IPS DF 6.9 (cell line): Measurements from ENCODE around the gene PASK.
"Not testable (repeated sequence)": the region's sequence is repeated elsewhere in the genome, so short reads cannot be mapped to it uniquely, and the experiment has no call there.

Experiments used
- DNase-seq: peaks from one replicate; pipeline ENCODE4 v3.0.0-alpha.2; 2013; ENCODE audit warnings: low read depth, low spot score
- H3K27ac ChIP-seq: one replicate; pipeline ENCODE4 v1.5.1; 2013; ENCODE audit warnings: low read length, control low read depth
- H3K27me3 ChIP-seq: 2 replicates; pipeline ENCODE4 v1.6.1; 2013; ENCODE audit warnings: mild to moderate bottlenecking, low read length; ENCODE audit not compliant: control insufficient read depth, insufficient read depth
- H3K36me3 ChIP-seq: 2 replicates; pipeline ENCODE4 v1.6.1; 2013; ENCODE audit warnings: low read length; ENCODE audit not compliant: control insufficient read depth, insufficient read depth
- H3K4me1 ChIP-seq: 2 replicates; pipeline ENCODE4 v1.6.1; 2013; ENCODE audit warnings: low read length; ENCODE audit not compliant: control insufficient read depth, insufficient read depth
- H3K4me3 ChIP-seq: 2 replicates; pipeline ENCODE4 v1.5.1; 2013; ENCODE audit warnings: mild to moderate bottlenecking, low read length
- H3K9me3 ChIP-seq: 2 replicates; pipeline ENCODE4 v1.6.1; 2013; ENCODE audit warnings: low read length, inconsistent platforms; ENCODE audit not compliant: control insufficient read depth, insufficient read depth
- WGBS: extraction: QIAGEN DNeasy Blood & Tissue Kit; methylation state at CpG from one replicate; pipeline ENCODE4 v1.1.7; 2013; ENCODE audit warnings: mixed read lengths, missing lambda C conversion rate; ENCODE audit not compliant: insufficient read length, insufficient coverage; 5-methylcytosine and 5-hydroxymethylcytosine counted together

The PASK gene

GRCh38 chr2:241104611-241105010 lies 44.7 kb downstream of the PASK start:
- no CpG with 5 or more reads among the region's 10 CpGs for WGBS
- not testable (repeated sequence) for DNase-seq

GRCh38 chr2:241103176-241103595 lies 46.1 kb downstream of the PASK start:
- H3K27ac ChIP-seq = no peak overlapping the region
- H3K4me1 ChIP-seq = peaks cover 3% of the 10 kb centered on the region; the same call in 1 of the 2 replicates
- H3K27me3 ChIP-seq = no peaks in the 10 kb centered on the region
- no peaks in the 10 kb centered on the region for H3K36me3 ChIP-seq
- DNase-seq = no peak
- peak overlapping the region; percentile 78; the same call in 1 of the 2 replicates for H3K4me3 ChIP-seq
- H3K9me3 ChIP-seq = no peaks in the 10 kb centered on the region
- WGBS = no CpG with 5 or more reads among the region's 5 CpGs

More at GRCh38 chr2:241104611-241105010, 44.7 kb downstream of the PASK start:
- not testable (repeated sequence) for H3K4me1 ChIP-seq, H3K9me3 ChIP-seq, H3K27ac ChIP-seq, H3K27me3 ChIP-seq, H3K36me3 ChIP-seq, H3K4me3 ChIP-seq

- no peaks in the 10 kb centered on the region for H3K36me3 ChIP-seq
- peak; percentile 47 for DNase-seq
- WGBS = no CpG with 5 or more reads among the region's 56 CpGs
- H3K27me3 ChIP-seq = no peaks in the 10 kb centered on the region
- H3K9me3 ChIP-seq = no peaks in the 10 kb centered on the region
- peaks cover 3% of the 10 kb centered on the region; the same call in 1 of the 2 replicates for H3K4me1 ChIP-seq
- H3K27ac ChIP-seq = no peak within 1 kb of the TSS
- peak within 1 kb of the TSS; percentile 78 for H3K4me3 ChIP-seq
These were observed 47.0 kb downstream of the PASK start, which contains the start of gene MTERF4 for GRCh38 chr2:241102239-241102803. TSS of gene MTERF4 (minus strand) at chr2:241102287. CDS start at chr2:241102273, 14 bp downstream.

- DNase-seq = no peak
- no CpG with 5 or more reads among the region's 5 CpGs for WGBS
- Histone ChIP-seq H3K27me3 (no peaks in the 10 kb centered on the region), H3K4me1 (peaks cover 6% of the 10 kb centered on the region), H3K27ac (no peak overlapping the region), H3K9me3 (no peaks in the 10 kb centered on the region), H3K4me3 (no peak overlapping the region), H3K36me3 (peaks cover 2% of the 10 kb centered on the region; the same call in 1 of the 2 replicates)
These were observed 50.0 kb downstream of the PASK start for GRCh38 chr2:241099246-241099645.

GRCh38 chr2:241096979-241097378 lies 52.3 kb downstream of the PASK start:
- Histone ChIP-seq H3K4me1 (peaks cover 6% of the 10 kb centered on the region), H3K27ac (no peak overlapping the region), H3K27me3 (no peaks in the 10 kb centered on the region), H3K4me3 (no peak overlapping the region), H3K9me3 (no peaks in the 10 kb centered on the region), H3K36me3 (peaks cover 5% of the 10 kb centered on the region)
- no CpG with 5 or more reads among the region's 8 CpGs for WGBS
- no peak for DNase-seq

- Histone ChIP-seq H3K9me3 (no peaks in the 10 kb centered on the region), H3K4me3 (no peak overlapping the region), H3K27me3 (no peaks in the 10 kb centered on the region), H3K36me3 (peaks cover 8% of the 10 kb centered on the region), H3K4me1 (peaks cover 3% of the 10 kb centered on the region), H3K27ac (no peak overlapping the region)
- WGBS = 100% methylated on average over 9 of the region's 14 CpGs
- no peak for DNase-seq
These were observed 53.5 kb downstream of the PASK start for GRCh38 chr2:241095594-241096290.

GRCh38 chr2:241094924-241095420 lies 54.3 kb downstream of the PASK start:
- H3K9me3 ChIP-seq = no peaks in the 10 kb centered on the region
- H3K36me3 ChIP-seq = peaks cover 8% of the 10 kb centered on the region

GRCh38 chr2:241094172-241094571 lies 55.1 kb downstream of the PASK start:
- Histone ChIP-seq H3K9me3 (no peaks in the 10 kb centered on the region), H3K36me3 (peaks cover 8% of the 10 kb centered on the region), H3K4me1 (peaks cover 3% of the 10 kb centered on the region), H3K27me3 (no peaks in the 10 kb centered on the region), H3K27ac (no peak overlapping the region), H3K4me3 (no peak overlapping the region)
- no CpG with 5 or more reads among the region's 7 CpGs for WGBS
- DNase-seq = no peak

More at GRCh38 chr2:241094924-241095420, 54.3 kb downstream of the PASK start:
- Histone ChIP-seq H3K27ac (no peak overlapping the region), H3K27me3 (no peaks in the 10 kb centered on the region), H3K4me1 (peaks cover 3% of the 10 kb centered on the region), H3K4me3 (no peak overlapping the region)
- DNase-seq = no peak
- WGBS = no CpG with 5 or more reads among the region's 6 CpGs

GRCh38 chr2:241093133-241093781 lies 56.0 kb downstream of the PASK start:
- not testable (repeated sequence) for DNase-seq, H3K27ac ChIP-seq, H3K27me3 ChIP-seq, H3K4me1 ChIP-seq, H3K9me3 ChIP-seq, H3K4me3 ChIP-seq
- peaks cover 12% of the 10 kb centered on the region for H3K36me3 ChIP-seq
- no CpG with 5 or more reads among the region's 10 CpGs for WGBS

- no peaks in the 10 kb centered on the region for H3K27me3 ChIP-seq
- no peak overlapping the region for H3K4me3 ChIP-seq
- no peaks in the 10 kb centered on the region for H3K9me3 ChIP-seq
- no peak for DNase-seq
- H3K27ac ChIP-seq = no peak overlapping the region
- WGBS = no CpG with 5 or more reads among the region's 8 CpGs
- H3K36me3 ChIP-seq = peaks cover 18% of the 10 kb centered on the region
- peaks cover 3% of the 10 kb centered on the region for H3K4me1 ChIP-seq
These were observed 56.6 kb downstream of the PASK start for GRCh38 chr2:241092677-241093076.
